ENCODE results near the gene TNXB. TPM values are rescaled to one million over a fixed set of nuclear protein-coding genes. Genes with fewer than 3 reads are reported as not detected.

The TNXB gene, protein sequence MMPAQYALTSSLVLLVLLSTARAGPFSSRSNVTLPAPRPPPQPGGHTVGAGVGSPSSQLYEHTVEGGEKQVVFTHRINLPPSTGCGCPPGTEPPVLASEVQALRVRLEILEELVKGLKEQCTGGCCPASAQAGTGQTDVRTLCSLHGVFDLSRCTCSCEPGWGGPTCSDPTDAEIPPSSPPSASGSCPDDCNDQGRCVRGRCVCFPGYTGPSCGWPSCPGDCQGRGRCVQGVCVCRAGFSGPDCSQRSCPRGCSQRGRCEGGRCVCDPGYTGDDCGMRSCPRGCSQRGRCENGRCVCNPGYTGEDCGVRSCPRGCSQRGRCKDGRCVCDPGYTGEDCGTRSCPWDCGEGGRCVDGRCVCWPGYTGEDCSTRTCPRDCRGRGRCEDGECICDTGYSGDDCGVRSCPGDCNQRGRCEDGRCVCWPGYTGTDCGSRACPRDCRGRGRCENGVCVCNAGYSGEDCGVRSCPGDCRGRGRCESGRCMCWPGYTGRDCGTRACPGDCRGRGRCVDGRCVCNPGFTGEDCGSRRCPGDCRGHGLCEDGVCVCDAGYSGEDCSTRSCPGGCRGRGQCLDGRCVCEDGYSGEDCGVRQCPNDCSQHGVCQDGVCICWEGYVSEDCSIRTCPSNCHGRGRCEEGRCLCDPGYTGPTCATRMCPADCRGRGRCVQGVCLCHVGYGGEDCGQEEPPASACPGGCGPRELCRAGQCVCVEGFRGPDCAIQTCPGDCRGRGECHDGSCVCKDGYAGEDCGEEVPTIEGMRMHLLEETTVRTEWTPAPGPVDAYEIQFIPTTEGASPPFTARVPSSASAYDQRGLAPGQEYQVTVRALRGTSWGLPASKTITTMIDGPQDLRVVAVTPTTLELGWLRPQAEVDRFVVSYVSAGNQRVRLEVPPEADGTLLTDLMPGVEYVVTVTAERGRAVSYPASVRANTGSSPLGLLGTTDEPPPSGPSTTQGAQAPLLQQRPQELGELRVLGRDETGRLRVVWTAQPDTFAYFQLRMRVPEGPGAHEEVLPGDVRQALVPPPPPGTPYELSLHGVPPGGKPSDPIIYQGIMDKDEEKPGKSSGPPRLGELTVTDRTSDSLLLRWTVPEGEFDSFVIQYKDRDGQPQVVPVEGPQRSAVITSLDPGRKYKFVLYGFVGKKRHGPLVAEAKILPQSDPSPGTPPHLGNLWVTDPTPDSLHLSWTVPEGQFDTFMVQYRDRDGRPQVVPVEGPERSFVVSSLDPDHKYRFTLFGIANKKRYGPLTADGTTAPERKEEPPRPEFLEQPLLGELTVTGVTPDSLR (N-terminal part only)
- polyA plus RNA-seq (2013) = 2.3 and 2.4 TPM in 2 replicates

DNA sequence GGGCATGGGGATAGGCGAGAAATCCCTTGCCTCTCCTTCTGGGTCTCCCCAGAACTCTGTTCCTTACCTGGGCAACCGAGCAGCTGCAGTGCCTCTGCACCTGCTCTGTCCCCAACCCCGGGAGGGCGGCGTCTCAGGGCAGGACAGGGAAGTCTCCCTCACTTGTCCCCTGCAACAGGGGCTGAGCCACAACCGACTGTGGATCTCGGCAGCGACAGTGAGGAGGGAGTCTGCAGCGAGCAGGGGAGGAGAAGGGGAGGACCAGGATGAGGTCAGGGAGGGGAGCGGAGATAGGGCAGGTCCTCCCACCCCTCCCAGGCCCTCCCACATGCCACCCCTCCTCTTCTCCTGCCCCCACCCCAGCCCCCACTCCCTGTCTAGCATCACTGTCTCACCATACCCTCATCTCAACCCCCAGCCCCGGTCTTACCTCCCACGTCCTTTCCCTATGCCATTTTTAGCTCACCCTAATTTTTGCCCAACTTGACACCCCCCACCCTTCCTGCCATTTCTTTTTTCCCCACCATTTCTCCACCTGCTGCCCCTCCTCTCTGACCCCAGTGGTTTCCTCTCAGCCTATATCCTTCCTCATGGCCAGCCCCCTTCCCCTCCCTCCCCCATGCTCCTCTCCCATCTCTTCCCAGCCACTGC, at the start of gene TNXB:
TNXB (minus strand) TSS at position 225 of the 651 bp plus-strand sequence. CDS start 11,140 bp downstream, outside the sequence.
- H4K8ac ChIP-seq (ENCODE audit: low read depth, low read length) = no peak within 1 kb of the TSS
- H3K23ac ChIP-seq (ENCODE audit: low read length) = peak within 1 kb of the TSS; percentile 47
- no peak within 1 kb of the TSS for H3K14ac ChIP-seq (ENCODE audit: low read length)
- H3K36me3 ChIP-seq (ENCODE audit: control insufficient read depth in 1 of 2, insufficient read depth in 2 of 2, low read length in 2 of 2) = peaks cover 2 to 3% of the 10 kb centered on the region in 2 experiments
- H3K18ac ChIP-seq (ENCODE audit: low read length) = no peak within 1 kb of the TSS
- H3K4ac ChIP-seq (ENCODE audit: low read depth, low read length) = no peak within 1 kb of the TSS
- no peak within 1 kb of the TSS for H3K4me3 ChIP-seq (ENCODE audit: low read depth, low read length)
- peaks cover 3 to 4% of the 10 kb centered on the region in 2 experiments for H3K4me1 ChIP-seq (ENCODE audit: control insufficient read depth in 1 of 2, insufficient read depth in 2 of 2, low read length in 2 of 2)
- H2BK5ac ChIP-seq (ENCODE audit: low read depth, low read length, poor library complexity) = no peak within 1 kb of the TSS
- H4K12ac ChIP-seq (ENCODE audit: low read depth, low read length) = no peak within 1 kb of the TSS
- H3K9me3 ChIP-seq (ENCODE audit: insufficient read depth, low read depth, low read length) = peaks cover 2% of the 10 kb centered on the region
- no peak for DNase-seq
- no peak within 1 kb of the TSS for H2AFZ ChIP-seq (ENCODE audit: insufficient read depth, low read length, poor library complexity)
- H2BK120ac ChIP-seq (ENCODE audit: insufficient read depth, low read length, poor library complexity) = no peak within 1 kb of the TSS
- H2AK5ac ChIP-seq (ENCODE audit: low read length) = no peak within 1 kb of the TSS
- no peak within 1 kb of the TSS for H3K27ac ChIP-seq (ENCODE audit: low read depth, low read length)
- H3K4me2 ChIP-seq (ENCODE audit: low read length) = no peak within 1 kb of the TSS
- H3K27me3 ChIP-seq (ENCODE audit: insufficient read depth, low read length) = no peaks in the 10 kb centered on the region
- H3K79me2 ChIP-seq (ENCODE audit: control insufficient read depth, insufficient read depth, low read length, poor library complexity) = no peaks in the 10 kb centered on the region
- no peaks in the 10 kb centered on the region for H3K79me1 ChIP-seq (ENCODE audit: low read length)
- no peak within 1 kb of the TSS for H3K9ac ChIP-seq (ENCODE audit: low read length)
- H4K91ac ChIP-seq (ENCODE audit: low read depth, low read length) = no peak within 1 kb of the TSS
- no CpG with 5 or more reads among the region's 12 CpGs for WGBS (ENCODE audit: extremely low coverage, insufficient coverage, insufficient read length)
- H2BK12ac ChIP-seq (ENCODE audit: low read length) = no peak within 1 kb of the TSS

DNA sequence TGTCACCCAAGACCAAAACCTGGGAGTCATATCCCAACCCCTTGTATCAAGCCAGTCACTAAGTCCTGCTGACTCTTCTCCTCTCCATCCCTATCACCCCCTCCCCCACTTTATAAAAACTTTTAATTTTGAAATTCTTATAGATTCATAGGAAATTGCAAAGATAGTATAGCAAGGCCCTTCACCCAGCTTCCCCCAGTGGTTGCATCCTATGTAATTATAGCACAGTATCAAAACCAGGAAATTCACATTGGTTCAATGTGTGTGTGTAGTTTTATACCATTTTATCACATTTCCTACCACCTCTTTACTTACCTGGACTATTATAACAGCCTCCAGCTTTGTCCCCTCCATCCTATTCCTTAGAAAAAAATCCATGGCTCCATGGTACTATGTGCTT, 48.9 kb upstream of the TNXB start:
- Histone ChIP-seq H3K4me1 (ENCODE audit: control insufficient read depth in 1 of 2, insufficient read depth in 2 of 2, low read length in 2 of 2) (peaks cover 2 to 6% of the 10 kb centered on the region in 2 experiments), H4K8ac (ENCODE audit: low read depth, low read length) (no peak overlapping the region), H3K27ac (ENCODE audit: low read depth, low read length) (no peak overlapping the region), H3K9ac (ENCODE audit: low read length) (no peak overlapping the region), H2AK5ac (ENCODE audit: low read length) (no peak overlapping the region), H3K4me2 (ENCODE audit: low read length) (no peak overlapping the region), H3K23ac (ENCODE audit: low read length) (no peak overlapping the region), H3K14ac (ENCODE audit: low read length) (no peak overlapping the region), H4K91ac (ENCODE audit: low read depth, low read length) (no peak overlapping the region), H3K36me3 (ENCODE audit: control insufficient read depth in 1 of 2, insufficient read depth in 2 of 2, low read length in 2 of 2) (peaks cover 30 to 33% of the 10 kb centered on the region in 2 experiments), H3K79me1 (ENCODE audit: low read length) (peaks cover 13% of the 10 kb centered on the region), H3K27me3 (ENCODE audit: insufficient read depth, low read length) (no peaks in the 10 kb centered on the region), H3K9me3 (ENCODE audit: insufficient read depth, low read depth, low read length) (no peaks in the 10 kb centered on the region), H4K12ac (ENCODE audit: low read depth, low read length) (no peak overlapping the region), H2BK120ac (ENCODE audit: insufficient read depth, low read length, poor library complexity) (no peak overlapping the region), H2BK5ac (ENCODE audit: low read depth, low read length, poor library complexity) (no peak overlapping the region), H3K4ac (ENCODE audit: low read depth, low read length) (no peak overlapping the region), H3K18ac (ENCODE audit: low read length) (no peak overlapping the region), H3K79me2 (ENCODE audit: control insufficient read depth, insufficient read depth, low read length, poor library complexity) (peaks cover 12% of the 10 kb centered on the region), H3K4me3 (ENCODE audit: low read depth, low read length) (no peak overlapping the region), H2BK12ac (ENCODE audit: low read length) (no peak overlapping the region), H2AFZ (ENCODE audit: insufficient read depth, low read length, poor library complexity) (no peak overlapping the region)
- no peak for DNase-seq

DNA sequence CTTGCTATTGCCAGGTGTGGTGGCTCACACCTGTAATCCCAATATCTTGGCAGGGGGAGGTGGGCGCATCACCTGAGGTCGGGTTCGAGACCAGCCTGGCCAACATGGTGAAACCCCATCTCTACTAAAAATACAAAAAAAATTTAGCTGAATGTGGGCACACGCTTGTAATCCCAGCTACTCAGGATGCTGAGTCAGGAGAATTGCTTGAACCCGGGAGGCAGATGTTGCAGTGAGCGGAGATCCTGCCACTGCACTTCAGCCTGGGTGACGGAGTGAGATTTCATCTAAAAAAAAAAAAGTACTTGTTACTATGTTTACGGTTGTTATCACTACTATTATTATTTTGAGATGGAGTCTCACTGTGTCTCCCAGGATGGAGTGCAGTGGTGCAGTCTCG, 47.8 kb upstream of the TNXB start:
- Histone ChIP-seq H3K4me2 (ENCODE audit: low read length) (no peak overlapping the region), H2BK12ac (ENCODE audit: low read length) (no peak overlapping the region), H3K79me1 (ENCODE audit: low read length) (peaks cover 19% of the 10 kb centered on the region), H3K9me3 (ENCODE audit: insufficient read depth, low read depth, low read length) (no peaks in the 10 kb centered on the region), H3K9ac (ENCODE audit: low read length) (no peak overlapping the region), H3K14ac (ENCODE audit: low read length) (no peak overlapping the region), H3K4me1 (ENCODE audit: control insufficient read depth in 1 of 2, insufficient read depth in 2 of 2, low read length in 2 of 2) (peaks cover 10 to 11% of the 10 kb centered on the region in 2 experiments), H3K23ac (ENCODE audit: low read length) (no peak overlapping the region), H2BK5ac (ENCODE audit: low read depth, low read length, poor library complexity) (no peak overlapping the region), H3K36me3 (ENCODE audit: control insufficient read depth in 1 of 2, insufficient read depth in 2 of 2, low read length in 2 of 2) (peaks cover 20 to 25% of the 10 kb centered on the region in 2 experiments), H3K79me2 (ENCODE audit: control insufficient read depth, insufficient read depth, low read length, poor library complexity) (peaks cover 14% of the 10 kb centered on the region), H2BK120ac (ENCODE audit: insufficient read depth, low read length, poor library complexity) (no peak overlapping the region), H2AK5ac (ENCODE audit: low read length) (no peak overlapping the region), H4K8ac (ENCODE audit: low read depth, low read length) (no peak overlapping the region), H3K4ac (ENCODE audit: low read depth, low read length) (no peak overlapping the region), H3K27me3 (ENCODE audit: insufficient read depth, low read length) (peaks cover 5% of the 10 kb centered on the region), H4K91ac (ENCODE audit: low read depth, low read length) (no peak overlapping the region), H4K12ac (ENCODE audit: low read depth, low read length) (no peak overlapping the region), H3K4me3 (ENCODE audit: low read depth, low read length) (no peak overlapping the region), H3K18ac (ENCODE audit: low read length) (no peak overlapping the region), H3K27ac (ENCODE audit: low read depth, low read length) (no peak overlapping the region), H2AFZ (ENCODE audit: insufficient read depth, low read length, poor library complexity) (no peak overlapping the region)
- WGBS (ENCODE audit: extremely low coverage, insufficient coverage, insufficient read length) = no CpG with 5 or more reads among the region's 9 CpGs
- DNase-seq = no peak
